Iris pigment epithelial cell (primary cell): Measurements from ENCODE around the gene SCGB1A1.

Experiments used
- DNase-seq: peaks from one replicate; pipeline ENCODE4 v3.0.0-alpha.2; 2011; ENCODE audit warnings: low read depth

Gene SCGB1A1

DNA sequence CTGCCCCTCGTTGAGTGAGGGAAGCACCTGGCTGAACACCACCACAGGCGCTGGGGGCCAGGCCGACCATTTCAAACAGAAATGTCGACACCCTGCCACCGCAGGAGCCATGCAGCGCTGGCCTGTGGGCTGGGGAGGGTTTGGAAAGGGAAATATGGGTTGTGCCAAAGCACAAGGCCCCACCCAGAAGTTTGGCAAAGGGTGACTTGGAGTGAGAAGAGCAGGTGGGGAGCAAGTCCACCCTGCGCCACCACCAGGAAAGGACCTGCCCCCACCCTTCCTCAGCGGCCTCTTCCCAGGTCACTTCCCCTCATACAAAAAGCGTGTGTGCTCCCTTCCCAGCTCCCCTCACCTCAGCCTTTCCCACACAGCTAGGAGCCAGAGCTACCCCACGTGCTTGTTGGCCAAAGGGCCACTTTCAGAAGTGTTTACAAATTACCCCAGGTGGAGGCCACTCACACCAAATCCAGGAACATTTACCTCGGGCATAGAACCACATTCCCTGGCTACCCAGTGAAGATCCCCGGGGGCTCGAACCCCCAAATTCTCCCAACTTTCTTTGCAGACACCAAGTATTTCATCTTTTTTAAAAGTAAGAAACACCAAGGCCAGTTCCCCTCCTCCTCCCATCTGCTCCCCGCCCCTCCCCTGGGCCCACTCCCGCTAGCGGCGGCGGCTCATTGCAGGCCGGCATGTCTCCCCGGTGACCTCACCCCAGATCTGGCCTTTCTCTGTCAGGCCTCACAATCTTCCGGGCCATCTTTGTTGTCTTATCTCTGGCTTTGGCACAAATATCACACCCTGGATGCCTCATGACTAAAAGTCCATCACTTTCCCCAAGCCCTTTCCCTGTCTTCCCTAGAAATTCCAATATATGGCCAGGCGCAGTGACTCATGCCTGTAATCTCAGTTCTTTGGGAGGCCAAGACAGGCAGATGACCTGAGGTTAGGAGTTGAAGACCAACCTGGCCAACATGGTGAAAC is 20.5 kb upstream of the SCGB1A1 start:
- DNase-seq: peak; percentile 10

DNA sequence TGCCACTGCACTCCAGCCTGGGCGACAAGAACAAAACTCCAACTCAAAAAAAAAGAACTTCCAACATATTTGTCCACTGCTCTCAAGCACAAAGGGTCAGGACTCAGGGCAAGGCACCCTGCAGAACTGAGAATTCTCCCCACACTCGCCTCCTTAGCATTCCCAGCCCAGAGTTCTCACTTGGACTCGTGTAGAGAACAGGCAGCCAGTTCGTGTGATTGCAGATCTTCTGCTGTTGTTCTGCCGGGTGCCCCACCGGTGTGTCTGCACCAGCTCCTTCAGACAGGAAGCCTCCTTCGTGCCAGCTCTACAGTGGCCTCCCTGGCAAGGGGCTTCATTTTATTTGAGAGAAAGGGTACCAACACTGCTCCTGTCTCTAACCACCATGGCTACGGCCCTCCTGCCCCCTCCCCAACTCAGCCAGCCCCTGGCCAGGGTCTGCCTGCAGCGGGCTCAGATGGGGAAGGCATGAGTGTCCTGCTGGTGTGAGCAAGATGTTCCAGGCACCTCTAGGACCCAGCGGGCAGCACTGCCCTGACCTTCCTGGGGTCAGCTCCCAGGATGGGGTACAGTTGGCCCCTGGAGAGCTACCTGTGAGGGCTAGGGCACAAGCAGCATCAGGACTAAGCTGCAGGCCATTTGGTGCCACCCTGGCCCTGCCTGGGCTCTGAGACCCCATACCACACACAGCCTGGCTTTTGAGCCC is 19.5 kb upstream of the SCGB1A1 start:
- no peak for DNase-seq

DNA sequence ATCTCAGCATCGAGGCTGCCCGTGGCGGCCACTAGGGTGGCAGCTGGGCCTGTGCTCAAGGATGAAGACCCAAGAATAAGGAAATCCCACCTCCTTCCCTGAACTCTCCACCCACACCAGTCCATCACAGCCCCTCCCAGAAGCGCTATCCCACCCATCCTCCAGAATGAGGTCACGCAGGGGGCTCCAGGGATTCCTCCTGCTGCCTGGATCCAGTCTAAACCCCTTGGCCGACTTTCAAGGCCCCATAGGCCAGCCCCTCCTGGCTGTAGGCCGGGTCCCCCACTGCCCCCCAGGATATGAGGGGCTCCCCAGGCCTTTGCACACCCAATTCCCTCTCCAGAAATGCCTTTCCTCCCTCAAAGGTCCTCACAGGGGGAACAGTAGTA is 19.0 kb upstream of the SCGB1A1 start:
- DNase-seq: no peak

DNA sequence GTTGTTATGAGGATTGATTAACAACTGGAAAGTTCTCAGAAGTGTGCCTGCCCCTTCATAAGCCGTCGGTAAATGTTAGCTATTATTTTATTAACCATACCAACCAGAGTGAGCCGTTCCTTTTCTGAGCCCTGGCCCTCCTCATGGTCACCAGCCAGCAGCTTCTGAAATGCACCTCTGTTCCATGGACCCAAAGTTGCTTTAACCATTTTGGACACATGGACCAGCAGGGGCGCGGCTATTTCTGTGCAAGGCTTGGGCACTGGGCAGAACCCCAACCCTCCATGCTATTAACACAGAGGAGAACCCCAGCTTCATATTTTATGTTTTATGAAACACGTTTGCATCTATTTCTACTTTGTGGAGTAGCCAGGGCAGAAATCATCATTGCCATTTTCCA is 18.6 kb upstream of the SCGB1A1 start:
- no peak for DNase-seq

DNA sequence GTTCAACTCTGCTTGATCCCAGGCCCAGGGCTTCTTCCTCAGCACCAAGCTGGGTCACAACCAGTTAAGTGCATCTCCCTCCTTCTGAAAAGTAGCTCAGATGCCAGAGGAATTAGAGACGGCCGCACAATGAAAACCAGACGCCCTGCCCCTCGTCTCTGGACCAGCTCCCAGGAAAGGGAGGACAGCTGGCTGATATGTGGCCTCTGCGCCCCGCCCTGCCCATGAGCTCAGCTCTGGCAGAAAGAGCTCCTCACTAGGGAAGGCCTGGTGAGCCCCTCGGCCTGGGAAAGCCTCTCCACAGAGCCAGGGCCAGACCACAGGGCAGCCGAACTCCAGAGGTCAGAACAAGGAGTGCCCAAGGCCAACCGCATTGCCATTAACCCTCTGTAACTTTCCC is 18.1 kb upstream of the SCGB1A1 start:
- DNase-seq: peak; percentile 62

DNA sequence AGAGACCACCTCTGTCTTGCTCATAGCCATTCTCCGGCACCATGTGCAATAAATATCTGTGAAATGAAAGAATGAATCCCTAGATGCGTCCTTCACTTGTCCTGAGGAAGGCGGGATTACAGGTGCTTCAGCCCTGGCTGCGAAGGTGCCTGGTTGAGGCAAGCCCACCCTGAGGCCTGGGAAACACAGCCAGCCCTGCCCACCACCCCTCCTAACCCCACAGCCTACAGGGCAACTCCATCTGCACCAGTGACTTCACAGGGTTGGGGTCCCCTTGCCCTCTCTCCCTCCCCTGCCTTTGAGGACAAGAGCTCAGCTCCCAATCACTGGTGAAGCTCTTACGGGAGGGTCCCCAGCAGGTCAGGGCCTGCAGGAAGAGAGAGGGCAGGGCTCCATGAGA is 17.5 kb upstream of the SCGB1A1 start:
- no peak for DNase-seq

DNA sequence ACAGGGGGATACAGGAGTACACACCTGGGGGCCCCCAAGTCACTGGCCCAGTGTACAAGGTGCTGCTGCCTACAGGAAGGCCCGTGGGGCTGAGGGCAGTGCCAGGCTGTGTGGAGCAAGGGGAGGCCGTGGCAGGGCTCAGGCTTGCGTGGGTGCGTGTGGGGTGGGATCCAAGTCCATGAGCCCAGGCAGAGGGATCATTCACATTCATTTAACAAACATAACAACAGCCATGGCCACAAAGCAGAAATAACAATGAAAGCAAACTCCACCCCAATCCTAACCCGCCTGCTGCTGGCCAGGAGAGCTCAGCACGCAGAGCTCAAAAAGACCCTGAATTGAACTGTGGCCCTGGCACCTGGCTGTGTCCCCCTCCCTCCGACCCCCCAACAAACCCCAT is 17.0 kb upstream of the SCGB1A1 start:
- no peak for DNase-seq

DNA sequence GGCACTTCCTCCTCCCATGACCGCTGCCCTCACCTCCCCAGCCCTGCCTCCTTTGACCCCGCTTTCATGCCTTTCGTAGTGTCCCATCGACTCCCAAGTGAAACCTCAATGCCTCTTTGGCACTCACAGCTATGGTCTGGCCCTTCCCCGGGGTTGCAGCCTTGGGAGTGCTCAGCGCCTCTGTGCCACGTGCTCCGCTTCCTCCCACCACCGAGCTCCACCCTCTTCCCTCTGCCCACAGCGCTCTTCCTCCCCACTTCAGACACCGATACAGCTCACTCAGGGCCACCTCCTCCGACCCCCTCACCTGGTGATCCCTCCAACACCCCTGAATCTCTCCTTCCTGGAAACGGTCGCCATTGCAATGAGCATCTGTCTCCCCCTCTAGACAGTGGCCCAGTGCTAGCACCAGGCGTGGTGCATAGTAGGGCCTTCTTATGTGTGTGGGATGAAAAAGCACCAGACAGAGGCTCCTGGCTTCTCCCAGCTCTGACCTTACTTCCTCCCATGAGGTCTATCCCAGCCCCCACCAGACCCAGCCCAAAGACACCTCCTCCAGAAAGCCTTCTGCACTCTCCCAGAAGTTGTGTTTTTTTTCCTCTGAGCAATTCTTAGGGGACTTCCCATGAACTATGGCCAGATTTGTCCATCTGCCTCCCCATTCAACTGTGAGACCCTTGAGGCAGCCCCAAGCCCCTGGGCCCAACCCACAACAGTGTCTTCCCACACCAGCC is 16.4 kb upstream of the SCGB1A1 start:
- no peak for DNase-seq

DNA sequence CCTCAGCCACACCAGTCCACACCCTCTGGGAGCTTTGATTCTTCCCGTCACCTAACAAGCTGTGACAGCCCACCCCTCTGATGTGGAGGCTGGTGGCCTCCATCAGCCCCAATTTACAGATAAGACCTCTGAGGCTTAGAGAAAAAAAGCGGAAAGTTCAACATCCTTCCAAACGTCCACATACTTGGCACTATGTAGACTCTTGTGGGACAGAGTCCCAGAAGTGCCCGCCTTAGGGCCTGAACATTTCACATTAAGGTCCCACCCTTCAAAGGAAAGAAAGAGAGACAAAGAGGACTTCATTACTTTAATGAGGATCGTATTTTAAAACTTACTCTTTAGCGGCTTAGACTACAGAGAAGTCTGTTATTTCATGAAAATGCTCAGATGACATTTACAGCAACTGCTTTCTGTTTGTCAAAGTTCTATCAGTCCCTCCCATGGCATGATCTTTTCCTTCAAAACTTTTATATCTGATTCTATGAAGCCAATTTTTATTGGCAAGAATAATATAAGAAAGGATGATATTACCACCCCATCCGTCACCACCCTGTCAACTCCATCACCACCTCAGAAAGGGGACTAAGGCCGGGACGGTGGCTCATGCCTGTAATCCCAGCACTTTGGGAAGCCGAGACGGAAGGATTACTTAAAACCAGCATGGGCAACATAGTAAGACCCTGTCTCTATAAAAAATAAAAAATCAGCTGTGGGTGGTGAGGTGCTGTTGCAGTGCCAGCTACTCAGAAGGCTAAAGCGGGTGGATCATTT is 15.7 kb upstream of the SCGB1A1 start:
- DNase-seq: no peak

DNA sequence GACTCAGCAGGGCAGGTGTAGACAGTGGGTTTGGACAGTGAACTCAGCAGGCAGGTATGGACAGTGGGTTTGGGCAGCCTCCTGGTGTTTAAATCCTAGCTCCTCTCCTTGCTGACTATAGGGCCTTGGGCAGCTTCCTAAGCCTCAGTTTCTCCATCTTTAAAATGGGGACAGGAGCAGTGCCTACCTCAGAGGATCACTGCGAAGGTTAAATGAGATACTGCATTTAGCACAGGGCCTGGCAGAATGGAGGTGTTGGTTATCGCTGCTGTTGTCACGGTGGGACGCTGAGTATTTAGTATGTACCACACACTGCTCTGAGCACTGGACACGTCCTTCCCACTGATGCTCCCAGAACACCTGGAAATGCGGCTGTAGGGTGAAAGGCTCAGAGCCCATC is 14.4 kb upstream of the SCGB1A1 start:
- DNase-seq: no peak

DNA sequence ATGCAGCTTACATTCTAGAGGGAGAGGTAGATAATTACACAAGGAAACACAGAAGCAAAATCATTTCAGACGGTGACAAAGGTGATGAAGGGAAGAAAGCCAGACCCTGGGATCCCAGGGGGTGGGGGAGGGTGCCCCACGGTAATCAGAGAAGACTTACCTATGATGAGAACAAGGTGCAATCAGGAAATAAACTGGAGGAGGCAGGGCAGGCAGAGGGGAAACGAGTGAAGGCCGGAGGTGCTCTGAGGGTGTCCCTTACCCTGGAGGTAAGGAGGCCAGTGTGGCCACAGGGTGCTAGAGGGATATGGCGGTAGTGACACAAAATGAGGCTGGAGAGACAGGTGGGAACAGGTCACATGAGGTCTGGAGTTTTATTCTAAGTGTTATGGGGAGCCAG is 13.9 kb upstream of the SCGB1A1 start:
- no peak for DNase-seq

DNA sequence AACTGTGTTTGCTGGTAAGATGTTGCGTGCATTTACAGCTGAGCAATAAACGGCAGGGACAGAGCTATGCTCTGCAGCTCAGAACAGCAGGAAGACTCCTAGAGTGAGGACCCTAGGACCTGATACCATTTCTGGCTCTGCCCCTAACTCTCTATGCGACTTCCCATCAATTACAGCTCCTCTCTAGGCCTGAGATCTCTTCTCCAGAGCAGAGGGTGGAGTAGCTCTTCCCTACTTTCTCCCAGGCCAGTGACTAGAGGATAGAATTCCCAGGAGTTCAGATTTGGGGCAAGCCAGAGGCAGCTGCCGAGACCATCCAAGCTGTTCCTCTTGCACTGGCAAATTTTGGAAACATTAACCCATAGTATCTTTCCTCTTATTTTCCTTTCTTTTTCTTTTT is 12.8 kb upstream of the SCGB1A1 start:
- DNase-seq: no peak

DNA sequence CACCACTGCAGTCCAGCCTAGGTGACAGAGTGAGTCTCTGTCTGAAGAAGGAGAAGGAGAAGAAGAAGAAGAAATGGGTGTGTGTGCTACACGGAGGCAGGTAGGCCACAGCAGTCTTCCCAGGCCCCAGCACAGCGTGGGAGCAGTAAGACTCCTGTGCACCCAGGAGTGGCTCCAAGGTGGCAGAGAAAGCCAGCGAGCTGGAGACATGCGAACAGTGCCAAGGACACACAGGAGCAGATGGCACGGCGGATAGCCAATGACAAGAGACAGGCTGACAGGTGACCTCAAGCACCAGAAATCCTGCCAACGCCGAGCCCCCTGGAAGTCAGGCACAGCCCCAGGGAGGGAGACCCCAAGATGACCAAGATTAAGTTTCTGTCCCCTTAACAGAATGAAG is 9.0 kb upstream of the SCGB1A1 start:
- DNase-seq: no peak

DNA sequence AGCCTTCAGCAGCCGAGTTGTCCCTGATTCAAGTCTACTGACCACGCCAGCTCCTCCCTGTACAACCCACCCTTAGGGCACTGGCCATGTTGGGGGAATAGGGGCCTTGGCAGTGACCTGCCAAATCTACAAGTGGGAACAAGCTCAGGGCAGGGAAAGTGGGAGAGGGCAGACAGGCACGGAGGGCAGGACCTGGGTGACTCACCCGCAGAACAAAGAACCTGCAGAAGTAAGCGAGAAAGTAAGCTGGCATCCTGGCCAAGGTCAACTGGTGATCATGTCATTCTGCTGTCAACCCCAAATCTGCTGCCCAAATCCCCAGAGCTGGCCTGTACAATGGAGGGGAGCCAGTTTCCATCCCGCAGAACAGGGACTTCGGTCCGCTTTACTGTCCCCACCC is 7.9 kb upstream of the SCGB1A1 start:
- DNase-seq: no peak

DNA sequence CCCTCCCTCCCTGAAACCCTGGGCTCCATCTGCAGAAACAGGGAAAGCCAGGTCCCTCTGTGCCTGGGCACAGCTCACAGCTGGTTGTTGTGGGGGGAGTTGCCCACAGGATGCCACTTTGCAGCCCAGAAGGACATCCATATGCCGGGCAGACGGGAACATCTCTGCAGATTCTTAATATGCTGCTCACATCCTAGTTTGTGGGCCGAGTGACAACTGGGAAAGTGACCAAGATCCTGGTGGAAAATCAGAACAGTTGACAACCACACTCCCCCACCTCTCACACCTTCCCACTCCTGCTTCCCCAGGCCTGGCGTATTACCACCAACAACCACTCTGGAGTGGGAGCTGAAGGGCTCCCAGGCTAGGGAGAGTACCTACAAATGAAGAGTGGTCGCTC is 7.3 kb upstream of the SCGB1A1 start:
- no peak for DNase-seq

DNA sequence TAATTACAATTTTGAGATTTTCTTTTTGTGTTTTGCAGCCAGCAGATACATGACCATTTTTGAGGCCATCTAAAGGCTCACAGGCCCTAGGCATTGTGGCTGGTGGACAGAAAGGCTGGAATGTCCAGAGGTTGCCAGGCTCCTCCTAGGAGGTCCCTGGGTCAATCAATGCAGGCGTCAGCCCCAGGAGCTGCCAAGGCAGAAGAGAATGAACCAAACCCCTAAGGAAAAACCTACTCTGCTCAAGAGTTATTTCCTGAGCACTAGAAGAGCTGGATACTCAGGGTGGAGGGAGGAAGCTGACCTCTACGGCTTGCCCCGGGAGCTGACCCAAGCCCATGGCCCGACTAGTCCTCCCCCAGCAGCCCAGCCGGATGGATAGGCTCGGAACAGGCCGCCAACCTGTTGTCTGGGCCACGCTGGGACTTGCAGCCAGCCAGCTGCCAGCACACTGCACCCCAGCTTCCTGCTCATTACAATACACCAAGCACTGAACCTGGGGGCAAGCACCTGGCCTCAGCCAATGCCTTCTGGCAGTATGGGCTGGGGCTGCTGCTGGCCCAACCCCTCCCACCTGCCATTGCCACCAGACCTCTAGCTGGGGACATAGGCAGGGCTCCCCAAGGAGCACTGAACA is 5.7 kb upstream of the SCGB1A1 start:
- DNase-seq: no peak

DNA sequence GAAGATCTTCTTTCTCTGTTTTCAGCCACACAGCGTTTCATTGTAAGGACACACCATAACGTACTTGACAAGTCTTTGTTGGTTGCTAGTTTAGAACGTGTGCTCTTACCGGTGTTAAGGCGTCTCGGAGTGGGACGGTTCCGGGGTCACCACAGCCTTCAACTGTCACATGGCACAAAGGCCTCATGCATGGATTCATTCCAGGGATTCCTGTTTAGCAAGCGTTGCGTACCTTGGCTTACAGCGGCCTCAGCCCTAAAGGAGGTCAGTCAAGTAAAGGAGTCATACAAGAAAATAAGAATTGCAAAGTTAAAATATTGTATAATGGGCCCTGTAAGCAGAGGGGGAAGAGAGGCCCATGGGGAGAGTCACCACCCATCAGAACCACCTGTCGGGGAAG is 2.2 kb upstream of the SCGB1A1 start:
- no peak for DNase-seq

DNA sequence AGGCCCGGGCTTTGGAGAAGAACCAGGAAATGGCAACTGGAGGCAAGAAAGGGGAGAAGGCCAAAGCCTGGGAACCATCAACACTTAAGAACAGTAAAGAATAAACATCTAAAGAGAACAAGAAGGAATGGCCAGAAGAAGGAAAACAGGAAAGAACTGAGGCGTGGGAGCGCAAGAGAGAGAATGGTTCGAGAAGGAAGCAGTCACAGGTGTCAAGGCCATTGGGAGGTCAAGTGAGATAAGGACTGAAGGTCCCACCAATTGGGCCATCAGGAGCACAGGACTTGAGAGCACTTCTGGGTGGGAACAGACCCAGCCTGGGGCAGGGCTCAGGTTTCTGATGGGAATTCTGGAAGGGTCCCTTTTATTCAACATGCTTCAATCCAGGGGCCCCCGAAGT is 697 bp upstream of the SCGB1A1 start:
- no peak for DNase-seq

DNA sequence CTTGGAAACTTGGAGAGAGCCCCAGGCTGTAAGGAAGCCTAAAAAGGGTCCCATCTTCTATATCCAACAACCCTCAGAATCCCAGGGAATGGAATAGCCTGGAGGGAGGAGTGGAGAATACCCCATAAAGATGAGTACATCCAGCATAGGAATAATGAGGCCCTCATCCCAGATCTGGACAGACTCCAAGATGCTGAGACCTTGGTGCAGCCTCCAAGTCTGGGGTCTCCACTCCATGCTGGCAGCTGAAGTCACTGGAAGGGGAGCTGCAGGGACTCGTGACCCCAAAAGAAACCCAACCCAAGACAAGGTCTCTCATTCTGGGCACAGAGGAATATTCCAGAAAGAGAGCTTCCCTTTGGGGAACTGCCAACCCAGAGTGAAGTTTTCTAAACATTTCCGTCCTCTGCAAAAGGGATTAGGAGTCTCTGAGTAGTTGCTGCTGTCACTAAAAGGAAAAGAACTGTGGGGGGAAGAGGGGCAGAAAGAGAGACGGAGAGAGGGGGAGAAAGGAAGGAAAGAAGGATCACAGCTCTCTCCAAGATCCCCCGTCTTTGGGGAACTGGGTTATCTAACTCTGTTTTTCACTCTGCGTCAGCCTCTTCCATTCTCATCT is 589 bp downstream of the SCGB1A1 start:
- DNase-seq: no peak

DNA sequence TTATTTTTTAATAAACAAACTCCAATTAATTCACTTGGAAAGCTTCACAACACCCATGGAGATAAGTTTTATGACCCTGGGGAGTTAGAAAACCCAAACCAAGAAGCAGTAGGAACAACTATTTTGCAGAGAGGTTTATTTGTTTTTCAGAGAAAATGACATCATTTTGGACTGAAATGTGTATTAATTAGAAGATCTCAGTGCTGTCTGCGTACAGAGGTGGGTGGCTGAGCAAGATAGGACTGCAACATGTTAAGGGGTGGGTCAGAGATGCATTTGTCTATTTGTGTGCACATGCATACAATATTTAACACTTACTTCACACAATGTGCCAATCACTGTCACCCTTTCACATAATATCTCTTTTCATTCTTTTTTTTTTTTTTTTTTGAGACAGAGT is 1.1 kb downstream of the SCGB1A1 start:
- no peak for DNase-seq

DNA sequence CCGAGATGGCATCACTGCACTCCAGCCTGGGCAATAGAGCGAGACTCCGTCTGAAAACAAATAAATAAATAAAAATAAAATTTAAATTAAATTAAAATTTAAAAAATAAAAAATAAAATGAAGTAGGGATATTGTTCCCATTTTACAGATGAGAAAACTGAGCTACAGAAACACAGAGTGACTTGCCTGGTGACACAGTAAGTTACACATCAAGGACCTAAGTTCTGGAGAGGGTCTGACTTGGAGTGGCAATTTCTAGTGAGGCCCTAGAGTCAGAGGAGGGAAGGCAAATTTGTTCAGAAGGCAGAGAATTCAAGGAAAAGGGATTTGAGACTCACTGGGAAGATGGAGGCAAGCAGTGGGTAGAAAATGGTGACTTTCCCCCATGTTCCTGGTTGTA is 2.0 kb downstream of the SCGB1A1 start:
- no peak for DNase-seq
